NCI-H226 (cell line): ENCODE data around the gene EPGN.
"Not testable (repeated sequence)": the region's sequence is repeated elsewhere in the genome, so short reads cannot be mapped to it uniquely, and the experiment has no call there.

Experiments used
- DNase-seq: peaks from one replicate; pipeline ENCODE4 v3.0.0-alpha.2; 2015

The EPGN gene

DNA sequence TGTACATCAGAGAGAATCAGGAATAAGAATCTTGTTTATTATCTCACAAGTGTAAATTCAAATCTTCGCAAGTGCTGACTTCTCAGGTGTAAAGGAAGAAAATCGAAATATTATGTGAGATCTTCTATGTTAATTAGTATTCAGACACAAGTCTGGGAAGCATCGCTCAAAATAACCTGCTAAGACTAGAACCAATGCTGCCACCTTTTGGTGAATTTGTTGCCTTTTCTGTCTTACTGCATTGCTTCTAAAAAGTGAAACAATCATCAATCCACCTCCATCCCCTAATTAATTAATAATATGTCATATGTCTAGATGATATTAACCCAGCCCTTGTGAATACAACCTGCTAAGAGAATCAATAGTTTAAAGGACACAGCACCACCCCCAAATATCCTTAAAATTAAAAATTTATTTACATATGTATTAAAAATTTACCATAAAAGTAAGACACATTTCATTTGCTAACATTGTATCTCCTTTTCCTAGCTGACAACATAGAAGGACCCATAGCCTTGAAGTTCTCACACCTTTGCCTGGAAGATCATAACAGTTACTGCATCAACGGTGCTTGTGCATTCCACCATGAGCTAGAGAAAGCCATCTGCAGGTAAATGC, 3.5 kb downstream of the EPGN start:
- DNase-seq, result peak; percentile 26

DNA sequence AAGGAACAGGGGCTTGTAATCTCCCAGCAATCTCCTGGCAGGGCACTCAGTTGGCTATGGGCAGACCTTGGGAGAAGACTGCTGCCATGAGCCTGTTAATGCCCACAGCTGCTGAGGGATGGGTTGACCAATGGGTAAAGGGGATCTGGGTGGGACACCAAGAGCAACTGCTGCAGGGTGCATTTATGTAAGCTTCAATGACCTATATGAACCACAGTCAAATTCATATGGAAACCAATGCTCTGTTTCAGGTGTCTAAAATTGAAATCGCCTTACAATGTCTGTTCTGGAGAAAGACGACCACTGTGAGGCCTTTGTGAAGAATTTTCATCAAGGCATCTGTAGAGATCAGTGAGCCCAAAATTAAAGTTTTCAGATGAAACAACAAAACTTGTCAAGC, 6.1 kb downstream of the EPGN start:
- no peak for DNase-seq

DNA sequence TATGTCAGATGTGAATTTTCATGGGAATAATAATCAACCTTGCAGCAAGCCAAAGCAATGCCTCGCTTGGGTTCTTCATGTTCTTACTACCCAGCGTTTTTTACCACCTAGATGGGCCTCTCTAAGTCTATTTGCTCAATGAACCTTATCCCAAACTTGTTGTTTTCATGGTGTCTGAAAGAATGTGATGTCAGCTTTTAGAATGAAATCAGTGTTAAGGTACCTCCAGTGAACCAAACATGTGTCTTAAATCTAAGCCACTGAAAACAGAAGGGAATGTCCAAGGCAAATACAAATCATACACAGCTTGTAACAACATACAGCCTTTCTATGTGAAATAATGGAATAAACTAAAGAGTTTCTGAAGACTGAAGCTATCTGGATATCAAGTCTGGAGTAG, 6.7 kb downstream of the EPGN start:
- DNase-seq, result no peak

DNA sequence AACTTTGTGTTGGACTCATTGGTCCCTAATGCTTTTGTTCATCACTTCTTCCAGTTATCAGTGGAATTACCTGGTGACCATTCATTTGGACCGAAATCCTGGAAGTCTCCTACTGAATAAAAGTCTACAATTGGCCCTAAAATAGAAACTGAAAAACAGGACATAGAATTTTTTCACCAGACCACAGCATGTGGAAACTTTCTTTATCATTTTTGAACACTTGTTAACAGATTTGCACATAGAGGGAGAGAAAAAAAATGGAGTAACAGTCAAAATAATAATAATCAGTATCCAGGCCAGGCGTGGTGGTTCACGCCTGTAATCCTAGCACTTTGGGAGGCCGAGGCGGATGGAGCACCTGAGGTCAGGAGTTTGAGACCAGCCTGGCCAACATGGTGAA, 7.1 kb downstream of the EPGN start:
- DNase-seq, result no peak

DNA sequence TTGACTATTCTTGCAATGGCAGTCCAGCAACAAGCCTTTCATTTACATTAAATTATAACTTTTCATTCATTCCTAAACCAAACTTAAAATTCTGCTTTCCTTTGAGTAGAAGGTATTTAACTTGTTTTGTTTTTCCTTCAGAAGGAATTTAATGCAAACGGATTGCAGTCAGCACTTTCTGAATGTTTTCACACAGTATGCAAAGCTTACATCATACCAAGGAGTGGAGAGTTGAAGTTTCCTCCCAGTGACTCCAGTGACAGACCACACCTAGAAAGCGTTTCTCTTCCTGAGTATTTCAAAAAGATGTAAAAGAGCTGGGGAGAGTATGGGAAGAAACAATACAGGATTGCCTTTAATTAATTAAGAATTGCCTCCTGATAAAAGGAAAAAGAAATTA, 8.1 kb downstream of the EPGN start:
- DNase-seq, result peak; percentile 22

DNA sequence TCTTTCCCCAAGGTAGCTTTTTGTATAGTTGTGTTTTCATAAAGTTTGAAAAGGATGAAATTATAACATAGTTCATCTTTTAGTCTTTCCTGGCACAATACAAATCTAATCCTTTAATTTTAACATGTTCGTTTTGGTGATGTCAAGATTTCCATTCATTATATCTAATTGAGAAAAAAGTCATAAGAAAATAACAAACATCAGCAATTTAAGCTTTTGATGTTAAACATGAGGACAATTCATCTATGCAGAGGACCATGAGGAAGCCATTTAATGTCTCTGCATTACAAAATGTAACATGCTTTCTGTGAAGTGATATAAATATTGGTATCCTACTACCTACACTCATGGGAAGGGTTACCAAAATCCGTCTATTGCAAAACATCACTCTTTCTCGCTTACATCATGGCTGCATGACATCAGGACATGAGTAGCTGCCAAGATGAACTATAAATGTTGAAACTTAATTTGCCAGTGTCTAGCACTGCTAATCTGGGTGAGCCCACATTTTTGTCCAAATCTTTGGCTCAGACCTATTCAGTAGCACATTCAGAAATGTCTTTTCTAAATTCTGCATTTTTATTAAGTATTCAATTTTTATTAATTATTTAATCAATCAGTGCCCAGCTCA, 9.5 kb downstream of the EPGN start:
- no peak for DNase-seq

DNA sequence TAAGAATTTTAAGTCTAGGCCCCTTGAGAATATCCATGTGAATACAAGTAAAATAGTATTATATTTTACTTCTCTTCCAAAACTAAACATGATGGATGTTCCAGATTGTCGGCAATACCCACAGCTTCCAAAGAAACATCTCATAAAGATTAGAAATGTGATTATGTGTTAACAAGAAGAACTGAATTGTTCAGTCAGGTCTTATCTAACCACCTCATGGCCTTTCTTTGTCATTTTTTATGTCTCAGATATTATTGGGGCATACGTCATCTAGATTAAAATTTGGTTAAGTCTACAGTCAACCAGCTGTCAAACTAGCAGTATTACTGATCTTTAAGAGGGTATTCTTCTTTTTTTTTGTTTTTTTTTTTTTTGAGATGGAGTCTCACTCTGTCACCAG, 10.0 kb downstream of the EPGN start:
- no peak for DNase-seq

DNA sequence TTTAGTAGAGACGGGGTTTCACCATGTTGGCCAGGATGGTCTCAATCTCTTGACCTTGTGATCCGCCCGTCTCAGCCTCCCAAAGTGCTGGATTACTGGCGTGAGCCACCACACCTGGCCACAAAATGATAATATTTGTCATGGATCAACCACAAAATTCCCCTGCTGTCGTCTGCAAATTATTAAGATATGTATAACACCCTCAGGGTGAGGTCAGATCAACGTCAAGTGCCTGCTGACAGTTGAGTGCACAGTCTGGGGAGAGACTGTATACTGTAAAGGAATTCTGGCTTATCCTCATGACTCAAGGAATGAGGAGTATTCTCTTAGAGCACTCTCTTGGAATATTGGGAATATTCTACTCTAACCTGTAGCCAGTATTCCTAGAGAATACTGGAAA, 11.2 kb downstream of the EPGN start:
- peak; percentile 83 for DNase-seq

DNA sequence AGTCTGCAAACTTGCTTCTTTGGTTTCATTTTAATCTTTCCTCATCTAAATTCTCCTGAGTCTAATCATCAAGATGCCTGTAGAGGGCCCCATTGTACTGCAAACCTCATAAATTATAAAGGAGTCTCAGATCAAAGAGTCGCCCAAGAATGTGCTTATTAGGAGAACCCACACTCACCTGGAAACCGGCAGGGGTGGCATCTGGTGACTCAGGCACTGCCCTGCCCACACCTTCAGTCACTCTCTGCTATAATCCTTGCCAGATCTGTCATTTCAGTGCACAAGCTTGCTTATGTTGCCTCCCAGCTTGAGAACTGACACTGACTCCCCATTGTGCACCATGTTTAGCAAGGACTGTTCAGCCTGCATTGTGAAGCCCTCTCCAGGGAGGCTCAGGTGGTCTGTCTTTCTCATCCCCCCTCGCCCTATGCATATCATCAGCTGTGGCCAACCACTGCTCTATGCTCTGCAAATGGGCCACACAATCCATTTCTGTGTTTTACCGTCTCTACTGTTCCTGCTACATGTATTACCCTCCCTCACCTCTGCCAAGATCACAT, 12.4 kb downstream of the EPGN start:
- peak; percentile 35 for DNase-seq

DNA sequence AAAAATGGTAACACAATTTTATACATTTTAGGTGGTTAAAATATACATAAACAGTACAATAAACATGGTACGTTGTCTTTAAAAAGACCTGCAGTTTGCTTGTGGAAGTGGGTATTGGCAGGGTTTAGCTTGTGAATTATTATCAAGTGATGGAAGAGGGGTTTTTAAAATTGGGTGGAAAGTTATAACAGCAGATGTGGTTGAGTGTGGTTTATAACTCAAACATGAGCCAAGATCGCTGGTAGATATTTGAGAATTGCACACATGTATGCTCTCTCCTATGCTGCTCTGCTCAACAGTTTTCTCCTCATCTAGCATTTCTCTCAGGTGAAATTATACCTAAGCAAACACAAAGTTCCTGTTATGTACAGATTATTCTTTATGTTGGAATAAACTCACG, 14.0 kb downstream of the EPGN start:
- DNase-seq, result no peak

DNA sequence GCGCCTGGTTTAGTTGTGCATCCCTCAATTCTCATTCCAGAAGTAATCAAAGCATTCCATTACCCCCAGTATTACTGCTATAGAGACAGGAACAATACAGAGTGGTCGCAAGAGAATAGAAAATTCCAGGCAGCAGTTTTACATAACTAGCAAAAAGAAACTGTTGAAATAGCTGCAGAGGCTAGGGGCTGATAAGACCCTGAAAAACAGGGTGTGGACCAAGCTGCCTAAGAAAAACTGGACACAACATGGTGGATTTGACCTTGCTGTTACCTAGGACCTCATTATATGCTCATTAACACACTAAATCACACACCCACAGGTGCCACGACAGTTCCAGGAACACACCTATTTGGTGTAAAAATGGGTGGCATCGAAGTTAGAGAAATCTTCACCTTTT, 15.4 kb downstream of the EPGN start:
- DNase-seq, result no peak

DNA sequence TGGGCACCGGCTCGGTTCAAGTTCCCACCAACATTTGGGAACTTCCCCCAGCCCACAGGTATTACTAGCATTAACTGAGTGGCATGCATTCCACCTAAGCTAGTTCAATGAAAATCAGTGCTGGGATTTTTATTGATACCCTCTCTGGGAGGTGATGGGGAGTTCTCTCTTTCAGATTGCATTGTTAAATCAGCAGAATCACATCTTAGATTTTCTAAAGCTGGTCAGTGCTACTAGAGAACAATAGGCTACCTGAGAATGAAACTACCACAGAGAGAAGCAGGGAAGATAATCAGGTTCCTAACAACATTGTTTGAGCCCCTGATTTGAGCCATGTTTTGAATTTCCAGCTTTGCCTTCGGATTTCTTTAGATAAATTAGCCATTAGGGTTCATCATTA, 16.0 kb downstream of the EPGN start:
- DNase-seq, result no peak

DNA sequence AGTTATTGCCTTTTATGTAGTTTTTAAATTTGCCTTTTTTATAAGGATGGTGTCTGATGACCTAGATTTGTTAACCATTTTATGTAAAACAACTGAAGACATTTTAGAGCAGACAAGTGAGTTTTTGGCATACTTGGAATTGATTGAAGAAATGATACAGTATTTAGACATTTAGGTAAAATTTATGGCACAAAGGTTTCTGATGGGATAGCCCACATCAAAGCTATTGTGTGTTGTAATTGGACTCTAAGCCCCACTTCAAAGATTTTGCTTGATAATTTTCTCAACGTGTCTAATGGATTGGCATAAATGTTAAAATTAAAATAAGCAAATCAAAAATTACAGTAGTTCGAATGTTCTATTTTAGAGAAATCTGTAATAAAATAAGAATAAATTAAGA, 17.6 kb downstream of the EPGN start:
- DNase-seq, result no peak

DNA sequence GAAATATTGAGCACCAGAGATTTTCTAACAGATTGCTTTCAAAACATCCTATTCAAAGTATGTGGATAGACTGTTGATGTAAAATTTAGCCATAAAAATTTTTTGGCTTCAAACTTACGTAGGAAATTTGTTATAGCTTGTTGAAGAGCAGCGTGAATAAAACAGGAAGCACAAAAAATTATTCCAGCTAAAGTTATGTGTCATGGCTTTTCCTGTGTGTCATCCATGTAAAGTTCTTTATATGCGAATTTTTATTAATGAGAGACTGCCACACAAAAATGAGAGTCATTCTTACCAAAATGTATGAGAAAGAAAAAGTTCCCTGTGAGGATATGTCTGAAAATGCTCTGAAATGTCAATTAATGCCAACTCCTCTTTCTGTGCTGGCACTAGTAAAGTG, 19.5 kb downstream of the EPGN start:
- no peak for DNase-seq

DNA sequence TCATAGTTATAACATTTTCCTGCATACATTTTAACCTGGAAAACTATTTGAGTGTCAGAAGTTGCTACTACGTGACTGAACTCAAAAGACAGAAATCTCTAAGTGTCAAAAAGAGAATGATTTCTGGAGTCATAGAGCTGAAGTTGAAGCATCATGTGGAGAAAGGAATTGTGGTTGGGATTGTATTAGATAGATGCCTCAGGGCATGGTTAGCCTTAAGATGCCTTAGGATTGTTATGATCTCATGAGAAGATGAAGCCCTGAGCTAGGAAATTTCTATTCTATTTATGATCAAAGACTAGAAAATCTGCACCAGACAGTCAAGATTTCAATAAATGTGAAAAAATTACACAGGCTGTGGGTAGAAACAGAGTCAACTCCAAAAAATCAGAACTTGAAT, 20.2 kb downstream of the EPGN start:
- DNase-seq, result peak; percentile 50

DNA sequence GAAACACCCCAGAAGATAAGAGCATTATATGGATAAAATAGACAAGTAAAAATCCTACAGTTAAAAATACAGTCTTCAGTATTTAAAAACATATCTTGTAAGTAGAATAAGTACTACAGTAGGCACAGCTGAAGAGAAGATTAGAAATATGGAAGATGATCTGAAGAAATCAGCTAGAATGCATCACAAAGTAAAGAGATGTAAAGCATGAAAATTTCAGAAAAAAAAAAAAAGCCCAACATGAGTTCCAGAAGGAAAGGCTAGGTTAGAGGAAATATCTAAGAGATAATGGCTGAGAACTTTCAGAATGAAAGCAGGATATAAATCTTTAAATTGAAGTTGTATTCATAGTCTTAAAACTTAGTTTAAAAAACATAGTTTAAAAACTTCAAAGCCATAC, 21.0 kb downstream of the EPGN start:
- DNase-seq, result no peak

DNA sequence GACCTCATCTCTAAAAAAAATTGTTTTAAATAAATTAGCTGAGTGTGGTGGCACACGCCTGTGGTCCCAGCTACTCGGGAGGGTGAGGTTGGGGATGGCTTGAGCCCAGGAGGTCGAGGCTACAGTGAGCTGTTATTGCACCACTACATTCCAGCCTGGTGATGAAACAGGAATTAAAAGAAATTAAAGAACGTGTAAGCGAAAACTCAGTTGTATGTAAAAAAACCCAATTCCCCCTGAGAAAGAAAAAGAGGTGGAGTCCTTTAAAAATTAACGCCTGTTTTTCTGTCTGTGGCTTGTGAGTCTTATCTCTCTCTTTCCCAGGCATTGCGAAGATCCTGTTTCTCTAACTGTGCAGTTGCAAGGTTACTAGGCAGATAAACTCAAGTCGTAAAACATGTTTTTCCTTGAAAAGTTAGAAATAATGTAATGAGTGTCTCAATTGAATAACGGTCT, 22.1 kb downstream of the EPGN start:
- DNase-seq, result no peak

DNA sequence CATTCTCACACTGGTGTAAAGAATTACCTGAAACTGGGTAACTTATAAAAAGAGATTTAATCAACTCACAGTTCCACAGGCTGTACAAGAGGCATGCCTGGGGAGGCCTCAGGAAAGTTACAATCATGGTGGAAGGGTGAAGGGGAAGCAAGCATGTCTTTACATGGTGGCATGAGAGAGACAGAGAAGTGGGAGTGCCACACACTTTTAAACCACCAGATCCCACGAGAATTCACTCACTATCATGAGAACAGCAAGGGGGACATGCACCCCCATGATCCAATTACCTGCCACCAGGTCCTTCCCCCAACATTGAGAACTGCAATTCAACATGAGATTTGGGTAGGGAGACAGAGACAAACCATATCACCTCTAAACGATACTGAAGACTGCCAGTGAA, 23.0 kb downstream of the EPGN start:
- no peak for DNase-seq

DNA sequence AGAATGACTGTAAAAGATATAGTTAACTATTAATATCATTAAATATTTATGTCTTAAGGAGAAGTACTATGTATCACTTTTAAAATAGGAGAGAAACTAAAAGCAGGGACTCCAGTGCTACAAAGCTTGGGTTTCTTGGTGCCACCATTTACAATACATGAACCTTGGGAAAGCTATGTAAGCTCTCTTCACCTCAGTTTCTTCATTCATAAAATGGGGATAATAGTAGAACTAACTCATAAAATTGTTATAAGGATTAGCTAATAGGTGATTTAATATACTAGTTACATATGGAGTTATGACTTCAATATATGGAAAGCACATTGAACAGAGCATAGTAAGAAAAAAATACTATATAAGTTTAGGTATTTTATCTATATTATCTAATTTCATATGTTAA, 23.7 kb downstream of the EPGN start:
- DNase-seq, result no peak

DNA sequence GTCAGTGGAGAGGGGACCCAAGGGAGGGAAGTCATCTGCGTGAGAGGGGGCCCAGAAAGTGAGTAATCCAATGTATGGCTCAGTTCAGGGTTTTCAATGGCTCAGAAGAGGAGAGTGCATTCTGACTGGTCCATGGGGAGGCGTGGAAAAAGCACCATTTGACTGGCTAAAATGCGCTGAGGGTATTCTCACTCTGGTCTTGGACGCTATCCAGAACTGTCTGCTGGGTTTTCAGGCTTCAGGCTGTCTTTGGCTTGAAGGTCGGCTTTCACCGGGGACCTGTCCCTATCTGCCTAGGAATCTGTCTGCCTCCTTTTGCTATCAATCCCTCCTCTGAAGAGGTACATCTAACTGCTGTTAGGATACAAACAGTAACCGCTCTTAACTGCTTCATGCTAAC, 26.4 kb downstream of the EPGN start:
- no peak for DNase-seq

DNA sequence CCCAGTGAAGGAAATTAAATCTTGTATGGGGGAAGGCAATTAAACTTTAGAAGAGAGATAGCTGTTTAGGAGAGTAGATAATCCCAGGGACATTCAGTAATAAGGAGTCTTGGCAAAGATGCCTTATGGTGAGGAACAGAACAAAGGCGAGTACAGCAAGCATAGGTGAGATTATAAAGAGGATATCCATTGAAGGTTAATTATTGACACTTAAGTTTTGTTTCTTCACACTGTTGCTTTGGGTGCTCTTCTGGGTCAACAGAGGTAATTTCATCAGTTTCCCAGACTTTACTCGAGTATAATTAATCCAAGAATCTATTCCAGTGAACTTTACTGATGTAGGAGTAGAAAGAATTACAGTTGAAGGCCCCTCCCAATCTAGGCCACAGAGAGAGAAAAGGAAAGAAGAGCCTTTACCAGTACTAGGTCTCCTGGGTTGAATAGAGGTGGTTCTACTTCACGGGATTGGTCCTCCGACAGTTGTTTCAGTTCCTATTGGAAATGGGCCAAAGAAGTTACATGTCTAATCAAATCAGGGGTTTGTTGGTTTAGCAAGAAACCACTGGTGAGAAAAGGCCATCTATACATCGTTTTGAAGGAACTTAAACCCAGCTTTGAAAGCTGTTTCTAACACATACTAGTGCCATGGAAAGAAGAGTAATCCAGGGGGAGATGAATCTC, 27.2 kb downstream of the EPGN start:
- DNase-seq, result no peak

DNA sequence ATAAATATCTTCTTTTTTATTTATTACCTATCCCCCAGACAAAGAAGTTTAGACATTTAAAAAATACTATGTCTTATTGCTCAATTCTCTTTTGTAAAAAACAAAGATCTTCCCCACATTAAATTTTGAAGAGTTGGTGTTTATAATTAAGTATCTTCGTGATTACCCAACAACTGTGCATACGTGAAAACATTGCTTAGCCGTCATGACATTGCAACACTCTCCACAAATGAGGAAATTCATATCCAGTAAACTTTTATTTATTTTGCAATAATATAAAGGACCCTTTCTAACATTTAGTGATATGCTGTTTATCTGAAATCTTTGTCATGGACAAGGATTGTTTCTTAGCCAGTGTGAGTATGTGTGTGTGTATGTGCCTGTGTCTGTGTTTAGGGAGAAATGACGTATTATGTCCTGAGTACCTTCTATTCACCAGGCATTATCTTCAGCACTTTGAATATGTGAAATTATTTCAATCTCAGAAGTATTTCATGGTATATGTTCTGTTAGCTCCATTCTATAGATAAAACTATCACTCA, 30.6 kb downstream of the EPGN start:
- no peak for DNase-seq

DNA sequence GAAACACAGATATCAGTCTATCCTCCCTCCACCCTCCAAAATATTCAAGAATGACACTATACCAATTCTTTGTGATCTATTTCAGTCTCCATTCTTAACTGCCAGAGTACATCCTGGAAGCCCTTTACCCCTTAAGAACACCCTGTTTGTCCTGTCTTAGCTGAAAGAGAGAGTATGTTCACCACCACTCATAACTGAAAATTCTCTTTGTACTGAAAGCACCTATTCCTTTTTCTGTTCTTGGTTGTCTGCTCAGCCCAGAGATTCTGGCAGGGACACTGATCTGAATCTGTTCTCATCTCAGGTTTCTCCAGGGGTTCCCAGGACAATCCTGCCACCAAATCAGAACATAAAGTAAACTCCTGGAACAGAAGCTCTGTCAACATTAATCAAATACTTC, 31.2 kb downstream of the EPGN start:
- no peak for DNase-seq

DNA sequence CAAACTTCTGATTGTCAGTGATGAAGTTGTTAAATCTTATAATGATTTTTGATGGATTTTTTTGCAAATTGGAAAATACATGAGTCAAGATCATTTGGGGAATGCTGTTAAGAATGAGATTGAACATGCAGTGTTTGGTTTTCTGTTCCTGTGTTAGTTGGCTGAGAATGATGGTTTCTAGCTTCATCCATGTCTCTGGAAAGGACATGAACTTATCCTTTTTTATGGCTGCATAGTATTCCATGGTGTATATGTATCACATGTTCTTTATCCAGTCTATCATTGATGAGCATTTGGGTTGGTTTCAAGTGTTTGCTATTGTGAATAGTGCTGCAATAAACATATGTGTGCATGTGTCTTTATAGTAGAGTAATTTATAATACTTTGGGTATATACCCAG, 32.2 kb downstream of the EPGN start:
- not testable (repeated sequence) for DNase-seq
